ENCODE data around the gene GUSB.

DNA sequence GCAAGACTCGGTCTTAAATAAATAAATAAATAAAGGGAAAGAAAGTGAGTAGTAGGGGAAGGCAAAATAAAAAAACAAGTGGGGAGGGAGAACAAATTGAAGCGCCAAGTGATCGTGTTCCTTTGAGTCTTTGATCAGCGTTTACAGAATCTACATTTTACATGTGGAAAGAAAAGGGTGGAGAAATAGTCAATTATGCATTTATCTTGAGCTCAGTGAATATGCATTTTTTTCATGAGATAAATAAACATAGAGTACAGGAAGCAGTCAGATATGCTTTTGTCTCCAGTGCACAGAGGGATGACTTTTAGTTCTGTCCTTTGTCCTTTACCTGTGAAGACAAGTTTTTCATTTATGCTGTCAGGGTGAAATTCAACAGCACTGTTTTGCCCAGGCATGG lies 6.1 kb upstream of the GUSB start:
- TF ChIP-seq, protein P1, sequence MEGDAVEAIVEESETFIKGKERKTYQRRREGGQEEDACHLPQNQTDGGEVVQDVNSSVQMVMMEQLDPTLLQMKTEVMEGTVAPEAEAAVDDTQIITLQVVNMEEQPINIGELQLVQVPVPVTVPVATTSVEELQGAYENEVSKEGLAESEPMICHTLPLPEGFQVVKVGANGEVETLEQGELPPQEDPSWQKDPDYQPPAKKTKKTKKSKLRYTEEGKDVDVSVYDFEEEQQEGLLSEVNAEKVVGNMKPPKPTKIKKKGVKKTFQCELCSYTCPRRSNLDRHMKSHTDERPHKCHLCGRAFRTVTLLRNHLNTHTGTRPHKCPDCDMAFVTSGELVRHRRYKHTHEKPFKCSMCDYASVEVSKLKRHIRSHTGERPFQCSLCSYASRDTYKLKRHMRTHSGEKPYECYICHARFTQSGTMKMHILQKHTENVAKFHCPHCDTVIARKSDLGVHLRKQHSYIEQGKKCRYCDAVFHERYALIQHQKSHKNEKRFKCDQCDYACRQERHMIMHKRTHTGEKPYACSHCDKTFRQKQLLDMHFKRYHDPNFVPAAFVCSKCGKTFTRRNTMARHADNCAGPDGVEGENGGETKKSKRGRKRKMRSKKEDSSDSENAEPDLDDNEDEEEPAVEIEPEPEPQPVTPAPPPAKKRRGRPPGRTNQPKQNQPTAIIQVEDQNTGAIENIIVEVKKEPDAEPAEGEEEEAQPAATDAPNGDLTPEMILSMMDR (IDR thresholded peaks at IDR 0.05; ENCODE audit: borderline replicate concordance, extremely low read depth, low read length, poor library complexity, severe bottlenecking) = no peak
- no peak for TF ChIP-seq EZH2 (IDR thresholded peaks at IDR 0.05; ENCODE audit: borderline replicate concordance, low read depth, low read length, severe bottlenecking)
